Measurements from ENCODE around the gene STK16.

Gene STK16

DNA sequence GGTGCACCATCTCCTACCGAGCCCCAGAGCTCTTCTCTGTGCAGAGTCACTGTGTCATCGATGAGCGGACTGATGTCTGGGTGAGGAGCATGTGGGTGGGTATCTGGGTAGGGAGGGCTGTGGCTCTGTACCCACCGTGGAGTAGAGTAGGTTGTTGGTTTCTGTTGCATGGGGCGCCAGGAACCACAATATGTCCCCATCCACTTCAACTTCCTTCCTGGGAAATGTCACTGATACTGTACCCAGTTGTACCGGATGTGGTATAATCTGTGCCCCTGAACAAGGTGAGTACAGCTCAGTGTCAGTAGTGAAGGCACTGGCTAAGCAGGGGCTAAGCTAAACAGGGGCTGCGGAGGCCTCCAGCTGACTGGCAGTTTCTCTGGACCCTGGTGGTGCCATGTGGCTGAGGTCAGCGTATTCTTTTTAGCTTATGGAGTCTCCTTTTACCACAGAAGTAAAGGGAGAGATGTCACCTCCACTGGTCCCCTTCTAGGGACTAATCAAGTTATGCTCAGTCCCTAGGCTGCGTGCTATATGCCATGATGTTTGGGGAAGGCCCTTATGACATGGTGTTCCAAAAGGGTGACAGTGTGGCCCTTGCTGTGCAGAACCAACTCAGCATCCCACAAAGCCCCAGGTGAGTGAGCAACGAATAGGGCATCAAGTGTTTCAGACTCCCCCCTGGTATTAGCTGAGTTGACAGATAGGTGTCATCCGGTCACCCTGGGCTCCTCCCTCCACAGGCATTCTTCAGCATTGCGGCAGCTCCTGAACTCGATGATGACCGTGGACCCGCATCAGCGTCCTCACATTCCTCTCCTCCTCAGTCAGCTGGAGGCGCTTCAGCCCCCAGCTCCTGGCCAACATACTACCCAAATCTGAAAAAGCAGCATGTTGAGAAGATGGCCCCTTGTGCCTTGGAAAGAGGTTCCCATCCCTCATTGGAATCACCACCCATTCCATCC, 2.7 kb downstream of the STK16 start:
- no peak overlapping the region for H3K4me3 ChIP-seq (ENCODE audit: low read depth, low read length)
- TF ChIP-seq CTCF (IDR thresholded peaks at IDR 0.05; ENCODE audit: insufficient read depth, low read length, missing control alignments), result no peak
- no peak for DNase-seq (ENCODE audit: low read depth, low spot score)
- CTCF ChIA-PET, result interaction anchor here (1.6 to 6.3 kb wide), 3 partner anchors 10 to 47 kb away, joined by 6 to 67 read pairs (median 35); partner anchors contain the start of gene DNAJB2
- POLR2A ChIA-PET, result interaction anchor here (3.3 kb wide), 1 partner anchor 18 kb away, joined by 13 read pairs; the partner anchor contains the start of genes ANKZF1 and ATG9A

DNA sequence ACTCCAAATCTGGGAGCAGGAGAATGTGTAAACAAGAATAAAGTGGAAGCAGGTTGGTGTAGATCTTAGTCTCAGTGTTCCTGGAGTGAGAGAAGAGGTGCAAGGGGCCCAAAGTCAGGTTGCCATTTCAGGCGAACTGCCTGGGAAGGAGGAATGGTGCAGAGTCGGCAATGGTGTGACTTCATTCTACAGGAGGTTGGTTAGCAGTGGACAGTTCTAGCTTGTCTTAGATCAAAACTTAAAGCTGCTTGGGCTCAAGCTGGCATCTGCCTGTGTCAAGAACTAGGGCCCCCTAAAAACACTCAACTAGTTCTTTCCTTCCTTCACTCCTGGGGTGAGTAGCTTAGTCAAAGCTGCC, 3.5 kb downstream of the STK16 start:
- POLR2A ChIA-PET, result interaction anchor here (0.6 to 3.3 kb wide), 3 partner anchors 19 to 30 kb away, joined by 3 to 13 read pairs (median 4); partner anchors contain the start of genes ANKZF1, ATG9A and DNAJB2
- no peak for DNase-seq (ENCODE audit: low read depth, low spot score)
- CTCF ChIA-PET, result interaction anchor here (1.1 to 6.3 kb wide), 7 partner anchors 11 to 52 kb away, joined by 3 to 67 read pairs (median 6); partner anchors contain the start of genes ABCB6 and DNAJB2
- no peak for TF ChIP-seq CTCF (IDR thresholded peaks at IDR 0.05; ENCODE audit: insufficient read depth, low read length, missing control alignments)
- H3K4me3 ChIP-seq (ENCODE audit: low read depth, low read length), result no peak overlapping the region

GRCh38 chr2:219249203-219249980, 4.1 kb downstream of the STK16 start:
- no peak overlapping the region for H3K4me3 ChIP-seq (ENCODE audit: low read depth, low read length)
- ChIA-PET CTCF (interaction anchor here (1.1 to 6.3 kb wide), 8 partner anchors 12 to 79 kb away, joined by 3 to 67 read pairs (median 6); partner anchors contain the start of genes ABCB6 and DNAJB2), POLR2A (interaction anchor here (0.6 to 3.3 kb wide), 8 partner anchors 20 to 203 kb away, joined by 3 to 13 read pairs (median 4); partner anchors contain the start of genes ANKZF1, ATG9A and DNAJB2)
- TF ChIP-seq CTCF (IDR thresholded peaks at IDR 0.05; ENCODE audit: insufficient read depth, low read length, missing control alignments), result no peak
- DNase-seq (ENCODE audit: low read depth, low spot score), result no peak

GRCh38 chr2:219250049-219250781, 4.9 kb downstream of the STK16 start:
- DNase-seq (ENCODE audit: low read depth, low spot score), result no peak
- no peak for TF ChIP-seq CTCF (IDR thresholded peaks at IDR 0.05; ENCODE audit: insufficient read depth, low read length, missing control alignments)
- CTCF ChIA-PET, result interaction anchor here (1.3 to 6.3 kb wide), 6 partner anchors 26 to 80 kb away, joined by 3 to 67 read pairs (median 6); partner anchors contain the start of genes ABCB6 and DNAJB2
- no peak overlapping the region for H3K4me3 ChIP-seq (ENCODE audit: low read depth, low read length)
- POLR2A ChIA-PET, result interaction anchor here (0.6 to 3.3 kb wide), 7 partner anchors 21 to 204 kb away, joined by 3 to 13 read pairs (median 4); partner anchors contain the start of genes ANKZF1, ATG9A and DNAJB2

DNA sequence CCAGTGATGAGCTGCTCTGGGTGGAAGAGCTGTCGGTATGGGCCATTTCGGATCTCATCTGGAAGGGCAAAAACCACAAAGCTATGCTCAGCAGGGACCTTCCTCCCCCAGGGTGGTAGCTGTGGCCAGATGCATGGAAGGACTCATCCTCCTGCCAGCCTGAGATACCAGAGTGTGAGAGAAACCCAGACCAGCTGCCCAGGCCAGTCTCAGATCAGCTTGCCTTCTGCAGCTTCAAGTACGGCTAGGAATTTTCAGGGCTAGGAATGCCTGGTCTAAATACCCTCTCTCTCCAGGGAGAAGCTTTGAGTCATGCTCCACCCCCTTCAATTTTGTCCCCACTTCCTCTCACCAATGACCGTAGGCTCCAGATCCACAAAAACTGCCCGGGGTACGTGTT, 6.4 kb downstream of the STK16 start:
- DNase-seq (ENCODE audit: low read depth, low spot score), result no peak
- ChIA-PET CTCF (interaction anchor here (0.5 to 6.3 kb wide), 10 partner anchors 10 to 132 kb away, joined by 3 to 67 read pairs (median 3); partner anchors contain the start of gene DNAJB2), POLR2A (interaction anchor here (0.7 to 1.4 kb wide), 4 partner anchors 14 to 34 kb away, joined by 3 read pairs; no protein-coding TSS in a partner anchor)
- no peak overlapping the region for H3K4me3 ChIP-seq (ENCODE audit: low read depth, low read length)
- TF ChIP-seq CTCF (IDR thresholded peaks at IDR 0.05; ENCODE audit: insufficient read depth, low read length, missing control alignments), result no peak
